ENCODE data around the gene SLC37A1.

SLC37A1 gene

DNA sequence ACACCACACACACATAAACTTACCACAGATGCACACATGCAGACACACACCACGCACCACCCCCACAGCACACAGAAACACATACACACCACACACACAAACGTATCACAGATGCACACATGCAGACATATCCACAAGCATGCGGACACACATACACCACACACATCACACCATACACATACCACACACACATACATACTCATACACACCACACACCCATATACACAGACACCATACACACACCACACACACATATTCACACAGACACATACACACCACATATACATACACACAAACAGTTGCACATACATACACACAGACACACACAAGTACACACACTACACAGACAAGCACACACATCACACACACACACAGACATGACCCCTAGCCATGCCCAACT is 102.3 kb downstream of the SLC37A1 start:
- TF ChIP-seq CTCF (IDR thresholded peaks at IDR 0.05; ENCODE audit: low read depth, low read length), result no peak
- H3K4me3 ChIP-seq (ENCODE audit: low read depth, low read length), result no peak overlapping the region

DNA sequence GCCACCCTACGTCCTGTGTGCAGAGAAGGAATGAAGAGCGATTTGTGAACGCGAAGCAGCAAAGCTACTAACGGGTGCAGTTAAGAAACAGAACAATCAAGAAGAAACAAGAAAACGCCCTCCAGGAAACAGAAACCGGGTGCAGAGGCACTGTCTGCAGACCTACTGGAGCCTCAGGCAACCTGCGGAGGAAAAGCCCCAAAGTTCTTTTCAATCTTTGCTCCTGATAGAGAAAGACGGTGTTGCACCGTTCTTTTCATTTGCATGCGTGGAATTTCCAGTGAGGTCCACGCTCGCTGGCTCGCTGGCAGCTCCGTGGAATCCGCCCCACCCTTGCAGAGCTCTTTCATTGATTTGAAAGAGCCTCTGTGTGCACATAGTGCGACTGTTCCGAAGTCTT is 102.8 kb downstream of the SLC37A1 start:
- H3K4me3 ChIP-seq (ENCODE audit: low read depth, low read length), result no peak overlapping the region
- no peak for TF ChIP-seq CTCF (IDR thresholded peaks at IDR 0.05; ENCODE audit: low read depth, low read length)

GRCh38 chr21:42616941-42617340 is 103.3 kb downstream of the SLC37A1 start:
- TF ChIP-seq CTCF (IDR thresholded peaks at IDR 0.05; ENCODE audit: low read depth, low read length), result no peak
- H3K4me3 ChIP-seq (ENCODE audit: low read depth, low read length), result no peak overlapping the region

DNA sequence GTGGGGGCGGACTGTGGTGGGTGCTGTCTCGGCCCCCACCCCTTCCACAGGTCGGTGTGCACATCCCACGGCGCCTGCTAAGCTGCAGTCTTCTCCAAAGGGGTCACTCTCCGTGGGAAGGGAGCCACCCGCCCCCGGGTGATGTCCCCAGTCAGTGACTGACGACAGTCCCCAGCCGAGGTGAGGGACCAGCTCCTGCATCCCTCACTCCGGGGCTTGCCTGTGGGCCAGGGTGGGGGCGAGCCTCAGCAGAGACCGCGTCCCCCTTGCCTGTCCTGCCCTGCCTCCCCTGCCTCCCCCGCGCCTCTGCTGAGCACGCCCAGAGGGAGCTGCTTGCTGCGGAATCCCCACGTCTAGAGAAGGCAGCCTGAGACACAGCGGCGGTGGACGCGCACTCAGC is 103.8 kb downstream of the SLC37A1 start:
- no peak overlapping the region for H3K4me3 ChIP-seq (ENCODE audit: low read depth, low read length)
- TF ChIP-seq CTCF (IDR thresholded peaks at IDR 0.05; ENCODE audit: low read depth, low read length), result no peak

DNA sequence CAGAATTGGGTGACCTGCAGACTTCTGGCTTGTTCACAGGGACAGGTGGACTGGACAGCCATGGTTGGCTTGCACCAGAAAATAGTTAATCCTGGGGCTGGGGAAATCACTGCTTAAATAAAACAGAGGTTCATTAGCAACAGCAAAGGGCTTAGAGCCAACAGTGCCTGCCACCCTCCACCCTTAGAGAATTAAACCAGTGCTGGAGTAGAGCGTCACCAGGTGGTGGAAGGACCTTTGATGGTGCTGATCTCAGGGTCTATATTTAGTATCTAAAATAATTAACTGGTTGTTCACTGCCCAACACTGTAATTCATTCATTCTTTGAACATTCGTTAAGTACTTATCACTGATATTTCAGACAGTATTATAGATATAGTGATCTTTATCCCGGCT is 105.1 kb downstream of the SLC37A1 start:
- no peak for TF ChIP-seq CTCF (IDR thresholded peaks at IDR 0.05; ENCODE audit: low read depth, low read length)
- H3K4me3 ChIP-seq (ENCODE audit: low read depth, low read length), result no peak overlapping the region

DNA sequence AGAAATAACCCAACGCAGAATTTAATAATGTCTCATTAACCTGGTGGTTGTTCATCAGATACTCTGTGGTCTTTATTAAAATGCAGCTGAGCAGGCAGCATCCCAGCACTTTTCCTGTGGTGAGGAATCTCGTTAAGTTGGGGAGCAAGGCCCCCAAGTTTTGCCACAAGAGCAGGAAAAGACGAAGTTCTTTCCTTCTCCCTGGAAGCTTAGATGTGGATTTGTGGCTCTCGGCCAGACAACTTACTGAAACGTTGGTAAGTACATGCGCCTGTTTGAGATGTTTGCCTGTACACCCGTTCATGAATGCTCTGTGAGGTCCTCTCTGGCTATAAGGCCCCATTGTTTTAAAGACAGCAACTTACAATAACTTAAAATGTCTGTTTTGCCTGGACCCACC is 105.5 kb downstream of the SLC37A1 start:
- no peak for TF ChIP-seq CTCF (IDR thresholded peaks at IDR 0.05; ENCODE audit: low read depth, low read length)

GRCh38 chr21:42619841-42620240 is 106.2 kb downstream of the SLC37A1 start:
- no peak overlapping the region for H3K4me3 ChIP-seq (ENCODE audit: low read depth, low read length)
- no peak for TF ChIP-seq CTCF (IDR thresholded peaks at IDR 0.05; ENCODE audit: low read depth, low read length)

More for the DNA sequence above, 105.5 kb downstream of the SLC37A1 start:
- no peak overlapping the region for H3K4me3 ChIP-seq (ENCODE audit: low read depth, low read length)
